ENCODE data around the gene SRGAP2B.
"Not testable (repeated sequence)": the region's sequence is repeated elsewhere in the genome, so short reads cannot be mapped to it uniquely, and the experiment has no call there.

SRGAP2B gene

GRCh38 chr1:145027251-145027650 lies 67.9 kb downstream of the SRGAP2B start:
- H3K27ac Mint-ChIP-seq; H3K27me3 Mint-ChIP-seq (ENCODE audit: low read depth); H3K9me3 Mint-ChIP-seq: not testable (repeated sequence)

GRCh38 chr1:145025286-145025685 lies 69.8 kb downstream of the SRGAP2B start:
- not testable (repeated sequence) for H3K36me3 Mint-ChIP-seq (ENCODE audit: low read depth); H3K4me3 Mint-ChIP-seq; H3K4me1 Mint-ChIP-seq; H3K27ac Mint-ChIP-seq; H3K27me3 Mint-ChIP-seq (ENCODE audit: low read depth); H3K9me3 Mint-ChIP-seq

More at GRCh38 chr1:145027251-145027650, 67.9 kb downstream of the SRGAP2B start:
- H3K4me1 Mint-ChIP-seq; H3K36me3 Mint-ChIP-seq (ENCODE audit: low read depth); H3K4me3 Mint-ChIP-seq: not testable (repeated sequence)

- not testable (repeated sequence) for H3K9me3 Mint-ChIP-seq; H3K36me3 Mint-ChIP-seq (ENCODE audit: low read depth); H3K4me1 Mint-ChIP-seq; H3K27me3 Mint-ChIP-seq (ENCODE audit: low read depth); H3K27ac Mint-ChIP-seq; H3K4me3 Mint-ChIP-seq
These were observed 72.9 kb downstream of the SRGAP2B start for GRCh38 chr1:145022259-145022658.

- H3K27ac Mint-ChIP-seq; H3K4me1 Mint-ChIP-seq; H3K9me3 Mint-ChIP-seq; H3K27me3 Mint-ChIP-seq (ENCODE audit: low read depth); H3K4me3 Mint-ChIP-seq; H3K36me3 Mint-ChIP-seq (ENCODE audit: low read depth): not testable (repeated sequence)
These were observed 73.4 kb downstream of the SRGAP2B start for GRCh38 chr1:145021749-145022148.

- H3K36me3 Mint-ChIP-seq (ENCODE audit: low read depth); H3K9me3 Mint-ChIP-seq; H3K4me3 Mint-ChIP-seq; H3K27me3 Mint-ChIP-seq (ENCODE audit: low read depth); H3K27ac Mint-ChIP-seq; H3K4me1 Mint-ChIP-seq: not testable (repeated sequence)
These were observed 75.4 kb downstream of the SRGAP2B start for GRCh38 chr1:145019709-145020108.

GRCh38 chr1:145017725-145018124 lies 77.4 kb downstream of the SRGAP2B start:
- not testable (repeated sequence) for H3K4me1 Mint-ChIP-seq; H3K27ac Mint-ChIP-seq; H3K27me3 Mint-ChIP-seq (ENCODE audit: low read depth); H3K36me3 Mint-ChIP-seq (ENCODE audit: low read depth); H3K4me3 Mint-ChIP-seq; H3K9me3 Mint-ChIP-seq

- not testable (repeated sequence) for H3K27ac Mint-ChIP-seq; H3K27me3 Mint-ChIP-seq (ENCODE audit: low read depth); H3K36me3 Mint-ChIP-seq (ENCODE audit: low read depth); H3K4me1 Mint-ChIP-seq; H3K9me3 Mint-ChIP-seq; H3K4me3 Mint-ChIP-seq
These were observed 78.7 kb downstream of the SRGAP2B start for GRCh38 chr1:145016492-145016862.

GRCh38 chr1:145015744-145016491 lies 79.2 kb downstream of the SRGAP2B start:
- H3K27me3 Mint-ChIP-seq (ENCODE audit: low read depth); H3K36me3 Mint-ChIP-seq (ENCODE audit: low read depth); H3K4me1 Mint-ChIP-seq; H3K9me3 Mint-ChIP-seq; H3K4me3 Mint-ChIP-seq: not testable (repeated sequence)
- H3K27ac Mint-ChIP-seq = peak overlapping the region in 1 of 3 experiments; percentile 83

GRCh38 chr1:145013353-145013752 lies 81.8 kb downstream of the SRGAP2B start:
- not testable (repeated sequence) for H3K4me1 Mint-ChIP-seq; H3K9me3 Mint-ChIP-seq; H3K27ac Mint-ChIP-seq; H3K4me3 Mint-ChIP-seq; H3K27me3 Mint-ChIP-seq (ENCODE audit: low read depth); H3K36me3 Mint-ChIP-seq (ENCODE audit: low read depth)

GRCh38 chr1:145011811-145012210 lies 83.3 kb downstream of the SRGAP2B start:
- H3K9me3 Mint-ChIP-seq; H3K36me3 Mint-ChIP-seq (ENCODE audit: low read depth); H3K27me3 Mint-ChIP-seq (ENCODE audit: low read depth); H3K4me1 Mint-ChIP-seq; H3K27ac Mint-ChIP-seq; H3K4me3 Mint-ChIP-seq: not testable (repeated sequence)

- H3K36me3 Mint-ChIP-seq (ENCODE audit: low read depth); H3K4me3 Mint-ChIP-seq; H3K4me1 Mint-ChIP-seq; H3K9me3 Mint-ChIP-seq; H3K27me3 Mint-ChIP-seq (ENCODE audit: low read depth); H3K27ac Mint-ChIP-seq: not testable (repeated sequence)
These were observed 84.5 kb downstream of the SRGAP2B start for GRCh38 chr1:145010580-145010979.

- H3K9me3 Mint-ChIP-seq; H3K36me3 Mint-ChIP-seq (ENCODE audit: low read depth); H3K4me3 Mint-ChIP-seq; H3K27me3 Mint-ChIP-seq (ENCODE audit: low read depth); H3K4me1 Mint-ChIP-seq; H3K27ac Mint-ChIP-seq: not testable (repeated sequence)
These were observed 85.2 kb downstream of the SRGAP2B start for GRCh38 chr1:145009928-145010327.

GRCh38 chr1:145008388-145008787 lies 86.7 kb downstream of the SRGAP2B start:
- H3K4me3 Mint-ChIP-seq; H3K27ac Mint-ChIP-seq; H3K36me3 Mint-ChIP-seq (ENCODE audit: low read depth); H3K4me1 Mint-ChIP-seq; H3K9me3 Mint-ChIP-seq; H3K27me3 Mint-ChIP-seq (ENCODE audit: low read depth): not testable (repeated sequence)

- not testable (repeated sequence) for H3K4me1 Mint-ChIP-seq; H3K27me3 Mint-ChIP-seq (ENCODE audit: low read depth); H3K27ac Mint-ChIP-seq; H3K36me3 Mint-ChIP-seq (ENCODE audit: low read depth); H3K9me3 Mint-ChIP-seq; H3K4me3 Mint-ChIP-seq
These were observed 90.0 kb downstream of the SRGAP2B start for GRCh38 chr1:145005142-145005541.

GRCh38 chr1:145001381-145001780 lies 93.7 kb downstream of the SRGAP2B start:
- not testable (repeated sequence) for H3K36me3 Mint-ChIP-seq (ENCODE audit: low read depth); H3K9me3 Mint-ChIP-seq; H3K4me1 Mint-ChIP-seq; H3K4me3 Mint-ChIP-seq; H3K27ac Mint-ChIP-seq; H3K27me3 Mint-ChIP-seq (ENCODE audit: low read depth)

GRCh38 chr1:145000743-145001326 lies 94.3 kb downstream of the SRGAP2B start:
- not testable (repeated sequence) for H3K4me1 Mint-ChIP-seq; H3K36me3 Mint-ChIP-seq (ENCODE audit: low read depth); H3K27me3 Mint-ChIP-seq (ENCODE audit: low read depth); H3K9me3 Mint-ChIP-seq; H3K27ac Mint-ChIP-seq; H3K4me3 Mint-ChIP-seq
